HEK293 (cell line): ENCODE results near the gene THSD7B.

Source experiments
- CTCF ChIA-PET: fragments of 350-600 bp; formaldehyde crosslinking; extraction: SDS; loops from one replicate; lab custom pipeline; 2021; ENCODE audit warnings: antibody characterized with exemption; lab: Yijun Ruan, JAX
- POLR2A ChIA-PET: fragments of 300-600 bp; formaldehyde crosslinking; extraction: SDS; loops from one replicate; lab custom pipeline; 2020; ENCODE audit warnings: antibody characterized with exemption, inconsistent platforms; lab: Yijun Ruan, JAX
- H3K27ac ChIP-seq: fragments of 200-500 bp; sonication (Bioruptor generic); 2 replicates; pipeline ENCODE4 v1.5.1; 2014; ENCODE audit warnings: low read depth, low read length, control low read depth, inconsistent platforms; ENCODE audit errors: extremely low read depth
- H3K36me3 ChIP-seq, 2 experiments: fragments of 200-500 bp in 1 of 2; sonication (Bioruptor generic) in 1 of 2; 1 replicate in 1 of 2; 2 replicates in 1 of 2; pipeline ENCODE4 v1.5.1; 2014 to 2017; ENCODE audit warnings: inconsistent platforms in 2 of 2, low read length in 2 of 2; ENCODE audit not compliant: control insufficient read depth in 2 of 2, insufficient read depth in 1 of 2
- H3K4me1 ChIP-seq: fragments of 200-500 bp; sonication (Bioruptor generic); 2 replicates; pipeline ENCODE4 v1.5.1; 2014; ENCODE audit warnings: mild to moderate bottlenecking, low read length, inconsistent platforms; ENCODE audit not compliant: control insufficient read depth, insufficient read depth
- H3K4me3 ChIP-seq: 2 replicates; pipeline ENCODE4 v1.5.1; 2011; ENCODE audit warnings: low read depth, mild to moderate bottlenecking, control low read depth, low read length, moderate library complexity
- H3K9me3 ChIP-seq: fragments of 200-500 bp; sonication (Bioruptor generic); 2 replicates; pipeline ENCODE4 v1.5.1; 2014; ENCODE audit warnings: low read depth, low read length, inconsistent platforms; ENCODE audit not compliant: control insufficient read depth, insufficient read depth
- KLF10 ChIP-seq: fragments of 450-650 bp; IDR thresholded peaks from 2 replicates; pipeline ENCODE4 v1.5.1; 2018; ENCODE audit warnings: missing biosample characterization, mild to moderate bottlenecking, missing genetic modification characterization
- KLF7 ChIP-seq: fragments of 450-650 bp; formaldehyde crosslinking; IDR thresholded peaks from 2 replicates; pipeline ENCODE4 v1.5.1; 2016; ENCODE audit warnings: missing biosample characterization, missing genetic modification characterization, borderline replicate concordance
- PBX3 ChIP-seq: sonication (generic); formaldehyde crosslinking; IDR thresholded peaks from 2 replicates; pipeline ENCODE4 v1.8.1; 2022; ENCODE audit warnings: mild to moderate bottlenecking, moderate library complexity, missing genetic modification reagents
- PRDM1 ChIP-seq: fragments of 450-650 bp; formaldehyde crosslinking; IDR thresholded peaks from 2 replicates; pipeline ENCODE4; 2016; ENCODE audit warnings: missing biosample characterization, missing genetic modification characterization
- REST ChIP-seq: fragments of 450-650 bp; formaldehyde crosslinking; IDR thresholded peaks from 2 replicates; pipeline ENCODE4 v1.5.1; 2016; ENCODE audit warnings: missing biosample characterization, missing genetic modification characterization
- SCRT2 ChIP-seq: fragments of 450-650 bp; formaldehyde crosslinking; IDR thresholded peaks from 2 replicates; pipeline ENCODE4 v1.5.1; 2016; ENCODE audit warnings: missing biosample characterization, missing genetic modification characterization
- TRIM28 ChIP-seq: IDR thresholded peaks from 2 replicates; pipeline ENCODE4 v1.6.1; 2011; ENCODE audit warnings: low read length, control low read depth, borderline replicate concordance
- ZBTB11 ChIP-seq: fragments of 450-650 bp; formaldehyde crosslinking; conservative IDR thresholded peaks from 2 replicates; pipeline ENCODE4 v1.5.1; 2016; ENCODE audit warnings: low read depth, missing biosample characterization, missing genetic modification characterization
- ZFP69B ChIP-seq: fragments of 450-650 bp; formaldehyde crosslinking; IDR thresholded peaks from 2 replicates; pipeline ENCODE4 v1.5.1; 2016; ENCODE audit warnings: missing biosample characterization, missing genetic modification characterization
- ZNF16 ChIP-seq: fragments of 450-650 bp; formaldehyde crosslinking; IDR thresholded peaks from 2 replicates; pipeline ENCODE4 v1.5.1; 2016; ENCODE audit warnings: low read depth, missing biosample characterization, missing genetic modification characterization
- ZNF169 ChIP-seq: fragments of 450-650 bp; formaldehyde crosslinking; IDR thresholded peaks from 2 replicates; pipeline ENCODE4 v1.5.1; 2016; ENCODE audit warnings: missing biosample characterization, missing genetic modification characterization
- ZNF211 ChIP-seq: fragments of 450-650 bp; formaldehyde crosslinking; IDR thresholded peaks from 2 replicates; pipeline ENCODE4 v1.5.1; 2016; ENCODE audit warnings: low read depth, missing biosample characterization, missing genetic modification characterization
- ZNF23 ChIP-seq: fragments of 450-650 bp; formaldehyde crosslinking; IDR thresholded peaks from 2 replicates; pipeline ENCODE4 v1.5.1; 2016; ENCODE audit warnings: missing biosample characterization, missing genetic modification characterization, borderline replicate concordance
- ZNF311 ChIP-seq: fragments of 450-650 bp; formaldehyde crosslinking; IDR thresholded peaks from 2 replicates; pipeline ENCODE4 v1.5.1; 2017; ENCODE audit warnings: missing biosample characterization, missing genetic modification characterization, borderline replicate concordance
- ZNF423 ChIP-seq: fragments of 450-650 bp; formaldehyde crosslinking; IDR thresholded peaks from 2 replicates; pipeline ENCODE4 v1.5.1; 2016; ENCODE audit warnings: missing biosample characterization, missing genetic modification characterization
- ZNF514 ChIP-seq: fragments of 450-650 bp; formaldehyde crosslinking; IDR thresholded peaks from 2 replicates; pipeline ENCODE4 v1.5.1; 2016; ENCODE audit warnings: missing biosample characterization, missing genetic modification characterization
- ZNF529 ChIP-seq: fragments of 450-650 bp; formaldehyde crosslinking; IDR thresholded peaks from 2 replicates; pipeline ENCODE4 v1.5.1; 2017; ENCODE audit warnings: missing genetic modification characterization, missing biosample characterization; ENCODE audit not compliant: insufficient replicate concordance
- ZNF549 ChIP-seq: fragments of 450-650 bp; IDR thresholded peaks from 2 replicates; pipeline ENCODE4 v1.5.1; 2018; ENCODE audit warnings: missing biosample characterization, missing genetic modification characterization, mild to moderate bottlenecking, inconsistent platforms, moderate library complexity
- ZNF658 ChIP-seq: fragments of 450-650 bp; formaldehyde crosslinking; IDR thresholded peaks from 2 replicates; pipeline ENCODE4; 2016; ENCODE audit warnings: missing biosample characterization, missing genetic modification characterization
- ZNF776 ChIP-seq: fragments of 450-650 bp; formaldehyde crosslinking; IDR thresholded peaks from 2 replicates; pipeline ENCODE4 v1.5.0; 2017; ENCODE audit warnings: missing biosample characterization, missing genetic modification characterization, borderline replicate concordance
- ZNF785 ChIP-seq: fragments of 450-650 bp; formaldehyde crosslinking; IDR thresholded peaks from 2 replicates; pipeline ENCODE4 v1.5.1; 2016; ENCODE audit warnings: missing biosample characterization, missing genetic modification characterization
- TF ChIP-seq, protein P1 (sequence below): IDR thresholded peaks from 2 replicates; pipeline ENCODE4 v1.6.1; 2011; ENCODE audit warnings: mild to moderate bottlenecking, low read depth, low read length, borderline replicate concordance
- TF ChIP-seq, protein P2 (sequence below): fragments of 450-650 bp; formaldehyde crosslinking; IDR thresholded peaks from 2 replicates; pipeline ENCODE4 v1.5.1; 2017; ENCODE audit warnings: missing biosample characterization, mild to moderate bottlenecking, missing genetic modification characterization, moderate library complexity

Gene THSD7B

DNA sequence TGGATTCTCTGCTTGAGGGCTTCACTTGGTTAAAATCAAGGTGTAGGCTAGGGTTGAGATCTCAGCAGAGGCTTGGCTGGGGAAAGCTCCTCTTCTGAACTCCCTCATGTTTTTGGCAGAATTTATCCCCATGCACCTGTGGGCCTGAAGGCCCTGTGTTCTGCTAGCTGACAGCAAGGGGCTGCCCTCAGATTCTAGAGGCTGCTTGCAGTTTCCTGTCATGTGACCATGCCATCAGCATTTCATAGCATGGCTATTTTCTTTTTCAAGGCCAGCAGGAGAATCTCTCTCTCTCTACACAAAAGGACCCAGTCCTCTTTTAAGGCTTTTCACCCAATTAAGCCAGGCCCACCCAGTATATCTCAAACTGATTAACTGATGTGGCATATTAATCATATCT, 684.1 kb downstream of the THSD7B start (continued):
- TF ChIP-seq REST (tag by site-specific recombination) = no peak
- no peak for TF ChIP-seq TRIM28
- no peak for TF ChIP-seq ZNF16 (tag by site-specific recombination)
- no peak for TF ChIP-seq ZNF23 (tag by site-specific recombination)
- TF ChIP-seq ZNF529 (tag by site-specific recombination) = no peak
- no peak for TF ChIP-seq ZNF423
- no peak for TF ChIP-seq PRDM1
- TF ChIP-seq ZNF311 (tag by site-specific recombination) = no peak
- no peak for TF ChIP-seq ZBTB11 (tag by site-specific recombination)
- TF ChIP-seq SCRT2 (tag by site-specific recombination) = no peak
- TF ChIP-seq, all 188 proteins: peak for 0

DNA sequence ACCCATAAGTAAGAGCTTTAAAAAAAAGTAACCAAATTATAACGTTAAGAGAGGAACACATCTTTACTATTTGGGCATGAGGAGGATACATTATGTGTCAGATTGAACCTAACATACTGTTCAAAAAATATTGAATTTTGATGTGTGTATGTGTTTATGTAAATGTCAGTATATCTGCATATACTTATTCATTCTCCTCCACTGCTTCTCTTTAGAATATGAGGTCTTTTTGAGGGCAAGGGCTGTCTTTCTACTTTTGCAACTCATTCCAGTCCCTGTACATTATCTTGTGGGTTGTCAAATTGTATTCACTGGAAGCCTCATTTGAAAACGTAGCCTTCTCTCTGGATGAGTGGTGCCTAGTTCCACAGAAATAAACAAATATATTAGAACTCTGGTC, 689.5 kb downstream of the THSD7B start:
- TF ChIP-seq ZNF549 (tag by site-specific recombination) = no peak
- TF ChIP-seq, protein P1, sequence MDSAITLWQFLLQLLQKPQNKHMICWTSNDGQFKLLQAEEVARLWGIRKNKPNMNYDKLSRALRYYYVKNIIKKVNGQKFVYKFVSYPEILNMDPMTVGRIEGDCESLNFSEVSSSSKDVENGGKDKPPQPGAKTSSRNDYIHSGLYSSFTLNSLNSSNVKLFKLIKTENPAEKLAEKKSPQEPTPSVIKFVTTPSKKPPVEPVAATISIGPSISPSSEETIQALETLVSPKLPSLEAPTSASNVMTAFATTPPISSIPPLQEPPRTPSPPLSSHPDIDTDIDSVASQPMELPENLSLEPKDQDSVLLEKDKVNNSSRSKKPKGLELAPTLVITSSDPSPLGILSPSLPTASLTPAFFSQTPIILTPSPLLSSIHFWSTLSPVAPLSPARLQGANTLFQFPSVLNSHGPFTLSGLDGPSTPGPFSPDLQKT = no peak
- no peak for TF ChIP-seq ZNF211 (tag by site-specific recombination)

DNA sequence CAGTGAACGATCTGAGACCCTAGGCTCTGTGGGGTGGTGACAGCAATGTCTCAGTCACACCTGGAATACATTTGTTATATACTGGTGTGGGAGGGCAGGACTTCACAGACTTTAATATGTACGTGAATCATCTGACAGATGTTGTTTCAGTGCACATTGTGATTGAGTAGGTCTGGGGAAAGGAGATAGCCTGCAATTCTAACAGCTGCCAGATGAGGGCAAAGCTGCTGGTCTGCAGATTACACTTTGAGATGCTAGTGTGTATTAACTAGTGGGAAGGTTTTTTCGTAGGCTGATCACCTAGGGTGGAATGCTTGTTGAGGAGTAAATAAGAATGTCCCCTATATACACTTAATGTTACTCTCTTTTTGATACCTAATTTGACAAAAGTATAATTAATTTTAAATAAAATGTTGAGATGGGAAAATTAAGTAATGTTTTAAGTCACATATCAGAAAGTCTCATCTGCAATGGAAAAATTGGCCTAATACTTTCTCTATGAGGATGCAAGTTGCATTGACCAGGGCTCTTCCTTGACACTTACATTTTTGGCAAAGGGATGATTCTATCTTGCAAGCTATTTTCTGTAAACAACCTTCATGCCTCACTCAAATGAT, 702.0 kb downstream of the THSD7B start:
- CTCF ChIA-PET = interaction anchor here (0.7 to 2.6 kb wide), 8 partner anchors 10 to 1361 kb away, joined by 3 to 17 read pairs (median 3); no protein-coding TSS in a partner anchor
- POLR2A ChIA-PET = no interaction called here
- Histone ChIP-seq H3K9me3 (no peaks in the 10 kb centered on the region), H3K27ac (no peak overlapping the region), H3K36me3 (no peaks in the 10 kb centered on the region), H3K4me3 (no peak overlapping the region), H3K4me1 (no peaks in the 10 kb centered on the region)
- no peak for TF ChIP-seq KLF10 (tag by site-specific recombination)
- TF ChIP-seq PBX3 (CRISPR knock-in tag) = no peak
- no peak for TF ChIP-seq ZNF785
- no peak for TF ChIP-seq ZNF169 (tag by site-specific recombination)
- TF ChIP-seq, protein P2, sequence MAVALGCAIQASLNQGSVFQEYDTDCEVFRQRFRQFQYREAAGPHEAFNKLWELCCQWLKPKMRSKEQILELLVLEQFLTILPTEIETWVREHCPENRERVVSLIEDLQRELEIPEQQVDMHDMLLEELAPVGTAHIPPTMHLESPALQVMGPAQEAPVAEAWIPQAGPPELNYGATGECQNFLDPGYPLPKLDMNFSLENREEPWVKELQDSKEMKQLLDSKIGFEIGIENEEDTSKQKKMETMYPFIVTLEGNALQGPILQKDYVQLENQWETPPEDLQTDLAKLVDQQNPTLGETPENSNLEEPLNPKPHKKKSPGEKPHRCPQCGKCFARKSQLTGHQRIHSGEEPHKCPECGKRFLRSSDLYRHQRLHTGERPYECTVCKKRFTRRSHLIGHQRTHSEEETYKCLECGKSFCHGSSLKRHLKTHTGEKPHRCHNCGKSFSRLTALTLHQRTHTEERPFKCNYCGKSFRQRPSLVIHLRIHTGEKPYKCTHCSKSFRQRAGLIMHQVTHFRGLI (tag by site-specific recombination) = no peak
- TF ChIP-seq ZFP69B (tag by site-specific recombination) = no peak
- no peak for TF ChIP-seq ZNF514 (tag by site-specific recombination)
- TF ChIP-seq ZNF658 = no peak
- no peak for TF ChIP-seq ZNF549 (tag by site-specific recombination)
- no peak for TF ChIP-seq KLF7
- no peak for TF ChIP-seq ZNF776

More for the DNA sequence above, 689.5 kb downstream of the THSD7B start:
- H3K4me3 ChIP-seq = no peak overlapping the region
- no peaks in the 10 kb centered on the region for H3K4me1 ChIP-seq
- H3K27ac ChIP-seq = no peak overlapping the region
- ChIA-PET CTCF (interaction anchor here (0.6 kb wide), 1 partner anchor 116 kb away, joined by 4 read pairs; no protein-coding TSS in a partner anchor), POLR2A (no interaction called here)
- H3K36me3 ChIP-seq = no peaks in the 10 kb centered on the region
- H3K9me3 ChIP-seq = no peaks in the 10 kb centered on the region; the same call in 1 of the 2 replicates
